Measurements from ENCODE around the gene MTUS2. TPM values are rescaled to one million over a fixed set of nuclear protein-coding genes. Genes with fewer than 3 reads are reported as not detected.

Gene MTUS2
- total and polyA plus RNA-seq, 10 donors: 0.20 to 3.2 (median 0.85) TPM

GRCh38 chr13:29542381-29542780 is 722.2 kb downstream of the MTUS2 start:
- intact Hi-C loops (cut with DNase I; ENCODE audit: low total_unique reads): no loop called here
- Histone ChIP-seq H3K9me3 (no peaks in the 10 kb centered on the region), H3K27ac (no peak overlapping the region), H3K4me1 (peaks cover 0 to 27% (median 5%) of the 10 kb centered on the region in 6 donors), H3K36me3 (peaks cover 0 to 34% (median 0%) of the 10 kb centered on the region in 6 donors), H3K4me3 (no peak overlapping the region), H3K27me3 (replicated peaks in 1 of 7) (no peaks in the 10 kb centered on the region)
- TF ChIP-seq POLR2AphosphoS5 (IDR thresholded peaks at IDR 0.05): no peak
- TF ChIP-seq POLR2A (IDR thresholded peaks at IDR 0.05): no peak
- no peak for TF ChIP-seq CTCF (IDR thresholded peaks at IDR 0.05 in 8 of 11, conservative IDR thresholded peaks at IDR 0.05 in 3 of 11)
- 94 to 98% (median 96%) methylated on average over 8 of the region's 8 CpGs for WGBS, 5 donors
- no peak for DNase-seq

- Histone ChIP-seq H3K9me3 (no peaks in the 10 kb centered on the region), H3K27ac (no peak overlapping the region), H3K4me1 (peaks cover 0 to 29% (median 5%) of the 10 kb centered on the region in 6 donors), H3K36me3 (peaks cover 0 to 38% (median 0%) of the 10 kb centered on the region in 6 donors), H3K27me3 (replicated peaks in 1 of 7) (no peaks in the 10 kb centered on the region), H3K4me3 (no peak overlapping the region)
- no peak for DNase-seq
- TF ChIP-seq CTCF (IDR thresholded peaks at IDR 0.05 in 8 of 11, conservative IDR thresholded peaks at IDR 0.05 in 3 of 11) (no peak), POLR2AphosphoS5 (IDR thresholded peaks at IDR 0.05) (no peak), POLR2A (IDR thresholded peaks at IDR 0.05) (no peak)
- 82 to 92% (median 88%) methylated on average over 14 to 16 of the region's 16 CpGs for WGBS, 5 donors
- intact Hi-C loops (cut with DNase I; ENCODE audit: low total_unique reads): no loop called here
Observed at GRCh38 chr13:29543230-29544215, 723.4 kb downstream of the MTUS2 start.

GRCh38 chr13:29545988-29546387 is 725.8 kb downstream of the MTUS2 start:
- no peak overlapping the region for H3K27ac ChIP-seq
- H3K27me3 ChIP-seq (replicated peaks in 1 of 7): no peaks in the 10 kb centered on the region
- TF ChIP-seq POLR2A (IDR thresholded peaks at IDR 0.05) (no peak), POLR2AphosphoS5 (IDR thresholded peaks at IDR 0.05) (no peak), CTCF (IDR thresholded peaks at IDR 0.05 in 8 of 11, conservative IDR thresholded peaks at IDR 0.05 in 3 of 11) (no peak)
- H3K9me3 ChIP-seq: no peaks in the 10 kb centered on the region
- intact Hi-C loops (cut with DNase I; ENCODE audit: low total_unique reads): no loop called here
- no peak overlapping the region for H3K4me3 ChIP-seq
- H3K4me1 ChIP-seq: peaks cover 0 to 32% (median 5%) of the 10 kb centered on the region in 6 donors
- H3K36me3 ChIP-seq: peaks cover 0 to 49% (median 16%) of the 10 kb centered on the region in 6 donors
- 91 to 96% (median 94%) methylated on average over 8 of the region's 8 CpGs for WGBS, 5 donors
- DNase-seq: no peak

GRCh38 chr13:29546662-29547061 is 726.5 kb downstream of the MTUS2 start:
- Histone ChIP-seq H3K27me3 (replicated peaks in 1 of 7) (no peaks in the 10 kb centered on the region), H3K4me3 (no peak overlapping the region), H3K4me1 (peaks cover 0 to 32% (median 5%) of the 10 kb centered on the region in 6 donors), H3K36me3 (peaks cover 0 to 55% (median 20%) of the 10 kb centered on the region in 6 donors), H3K27ac (peak overlapping the region in 5 of 8 donors; percentile 4 to 70 (median 38)), H3K9me3 (no peaks in the 10 kb centered on the region)
- DNase-seq: no peak
- intact Hi-C loops (cut with DNase I; ENCODE audit: low total_unique reads): no loop called here
- TF ChIP-seq POLR2A (IDR thresholded peaks at IDR 0.05) (no peak), POLR2AphosphoS5 (IDR thresholded peaks at IDR 0.05) (no peak), CTCF (IDR thresholded peaks at IDR 0.05 in 8 of 11, conservative IDR thresholded peaks at IDR 0.05 in 3 of 11) (no peak)
- WGBS, 5 donors: 83 to 90% (median 88%) methylated on average over 8 of the region's 8 CpGs
